CD14-positive monocyte (primary cell): ENCODE data around the gene LAMP1. TPM values are rescaled to one million over a fixed set of nuclear protein-coding genes. Genes with fewer than 3 reads are reported as not detected.

Source experiments
- DNase-seq, 3 donors: peaks; one replicate each; pipeline ENCODE4 v3.0.0-alpha.2; 2011 to 2022
- H2AFZ ChIP-seq: 2 replicates; pipeline ENCODE4 v1.6.0; 2012; ENCODE audit warnings: mild to moderate bottlenecking, low read depth, low read length, inconsistent platforms; ENCODE audit not compliant: insufficient read depth, poor library complexity, severe bottlenecking
- H3K27ac ChIP-seq, 2 donors: 1 replicate in 1 of 2; 2 replicates in 1 of 2; pipeline ENCODE4 v1.5.1; 2012 to 2013; ENCODE audit warnings: low read length in 2 of 2, control low read depth in 1 of 2, inconsistent platforms in 1 of 2, low read depth in 1 of 2, mild to moderate bottlenecking in 1 of 2
- H3K27me3 ChIP-seq, 2 donors: one replicate each; pipeline versions ENCODE4 v1.6.0 to v1.6.1; 2011 to 2013; ENCODE audit warnings: low read length in 2 of 2; ENCODE audit not compliant: control insufficient read depth in 2 of 2, insufficient read depth in 2 of 2
- H3K36me3 ChIP-seq, 2 donors: replicated peaks in 1 of 2; 1 replicate in 1 of 2; 2 replicates in 1 of 2; pipeline versions ENCODE4 v1.5.1 to v1.6.1; 2012 to 2013; ENCODE audit warnings: low read length in 2 of 2, control low read depth in 1 of 2, inconsistent platforms in 1 of 2, mild to moderate bottlenecking in 1 of 2; ENCODE audit not compliant: insufficient read depth in 2 of 2, control insufficient read depth in 1 of 2
- H3K4me1 ChIP-seq, 2 donors: 1 replicate in 1 of 2; 2 replicates in 1 of 2; pipeline versions ENCODE4 v1.5.1 to v1.6.1; 2012 to 2013; ENCODE audit warnings: low read length in 2 of 2, control low read depth in 1 of 2, inconsistent platforms in 1 of 2, mild to moderate bottlenecking in 1 of 2, moderate library complexity in 1 of 2; ENCODE audit not compliant: insufficient read depth in 2 of 2, control insufficient read depth in 1 of 2
- H3K4me2 ChIP-seq: replicated peaks from 2 replicates; pipeline ENCODE3; 2012; ENCODE audit warnings: low read length, moderate library complexity, mild to moderate bottlenecking; ENCODE audit not compliant: poor library complexity, severe bottlenecking; ENCODE audit errors: extremely low read depth
- H3K4me3 ChIP-seq, 3 experiments: fragments of 200-600 bp in 1 of 3; sonication (generic) in 1 of 3; replicated peaks in 1 of 3; 1 replicate in 2 of 3; 2 replicates in 1 of 3; pipeline ENCODE4 v1.5.1; 2011 to 2013; ENCODE audit warnings: low read length in 3 of 3, mild to moderate bottlenecking in 3 of 3, control low read depth in 2 of 3, low read depth in 2 of 3, inconsistent platforms in 1 of 3, moderate library complexity in 1 of 3
- H3K79me2 ChIP-seq: 2 replicates; pipeline ENCODE4 v1.6.0; 2012; ENCODE audit warnings: mild to moderate bottlenecking, control low read depth, inconsistent platforms, low read length, moderate library complexity; ENCODE audit not compliant: insufficient read depth
- H3K9ac ChIP-seq: 2 replicates; pipeline ENCODE4 v1.6.0; 2017; ENCODE audit warnings: low read length, mild to moderate bottlenecking; ENCODE audit not compliant: insufficient read depth, poor library complexity, severe bottlenecking
- H3K9me3 ChIP-seq, 2 donors: replicated peaks in 1 of 2; 1 replicate in 1 of 2; 2 replicates in 1 of 2; pipeline versions ENCODE4 v1.5.1 to v1.6.1; 2012 to 2013; ENCODE audit warnings: low read length in 2 of 2, control low read depth in 1 of 2; ENCODE audit not compliant: control insufficient read depth in 1 of 2, insufficient read depth in 1 of 2
- H4K20me1 ChIP-seq: 2 replicates; pipeline ENCODE4 v1.6.0; 2012; ENCODE audit warnings: mild to moderate bottlenecking, low read length, control low read depth, moderate library complexity; ENCODE audit not compliant: insufficient read depth
- H3K27ac Mint-ChIP-seq, 7 donors: one replicate each; pipeline ENCODE4 v1.8.0; 2020; ENCODE audit warnings: mild to moderate bottlenecking in 7 of 7, mixed read lengths in 7 of 7, moderate library complexity in 6 of 7, inconsistent platforms in 2 of 7
- H3K27me3 Mint-ChIP-seq, 3 donors: one replicate each; pipeline ENCODE4 v1.8.0; 2021 to 2022; ENCODE audit warnings: low read depth in 3 of 3, mild to moderate bottlenecking in 3 of 3, mixed read lengths in 3 of 3, moderate library complexity in 3 of 3, inconsistent platforms in 1 of 3
- H3K36me3 Mint-ChIP-seq, 2 donors: one replicate each; pipeline ENCODE4 v1.8.0; 2020; ENCODE audit warnings: mixed read lengths in 2 of 2, inconsistent platforms in 1 of 2, mild to moderate bottlenecking in 1 of 2
- H3K4me1 Mint-ChIP-seq: one replicate; pipeline ENCODE4 v1.8.0; 2020; ENCODE audit warnings: mild to moderate bottlenecking, mixed read lengths
- H3K4me3 Mint-ChIP-seq, 2 donors: one replicate each; pipeline ENCODE4 v1.8.0; 2020; ENCODE audit warnings: mild to moderate bottlenecking in 2 of 2, mixed read lengths in 2 of 2, moderate library complexity in 1 of 2
- H3K9me3 Mint-ChIP-seq, 7 donors: one replicate each; pipeline ENCODE4 v1.8.0; 2020 to 2022; ENCODE audit warnings: mixed read lengths in 7 of 7, mild to moderate bottlenecking in 6 of 7, moderate library complexity in 6 of 7, inconsistent platforms in 2 of 7
- WGBS: methylation state at CpG from one replicate; pipeline ENCODE4 v1.1.5; 2013; ENCODE audit warnings: missing lambda C conversion rate; ENCODE audit not compliant: insufficient coverage; 5-methylcytosine and 5-hydroxymethylcytosine counted together
- intact Hi-C, 2 donors: fragments of 100-400 bp; cut with micrococcal nuclease; formaldehyde crosslinking; loops; one replicate each; pipeline versions ENCODE4 v1.15.0 to v1.15.1; 2023
- polyA plus RNA-seq, 3 donors: library from polyadenylated mRNA; depleted of rRNA in 1 of 3; unstranded in 2 of 3; stranded (reverse) in 1 of 3; fragments of 300-500 nt in 2 of 3; fragments of >200 nt in 1 of 3; fragmentation: Illumina TruSeq in 2 of 3; gene quantifications; 1 replicate in 2 of 3; 2 replicates in 1 of 3; pipeline ENCODE4 v1.2.3, GENCODE V29; 2012 to 2021
- TF ChIP-seq, protein P1 (sequence below): fragments of 200-600 bp; IDR thresholded peaks from one replicate; pipeline ENCODE4 v1.8.0; 2022; ENCODE audit warnings: antibody characterized with exemption, mild to moderate bottlenecking

Gene LAMP1
- polyA plus RNA-seq, 3 donors = 22.0 to 122 (median 24.5) TPM

DNA sequence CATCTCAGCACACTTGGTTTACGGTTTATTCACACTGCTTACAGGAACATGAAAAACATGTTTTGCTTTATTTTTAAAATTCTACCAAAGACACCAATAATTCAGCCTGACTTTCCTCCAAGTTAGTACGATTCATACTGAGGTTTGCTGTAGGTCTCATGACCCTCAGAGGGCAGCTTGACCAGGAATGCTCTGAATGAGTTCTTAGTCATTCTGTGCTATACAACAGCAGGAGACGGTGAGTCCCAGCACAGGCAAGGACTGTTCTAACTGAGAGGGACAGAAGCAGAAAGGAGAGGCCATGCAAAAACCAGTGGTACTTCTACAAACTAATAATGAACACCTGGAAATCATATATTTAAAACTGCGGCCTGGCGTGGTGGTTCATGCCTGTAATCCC is 60.5 kb downstream of the LAMP1 start:
- H3K4me1 Mint-ChIP-seq = no peaks in the 10 kb centered on the region
- H3K36me3 ChIP-seq = no peaks in the 10 kb centered on the region
- 95% methylated on average over 3 of the region's 5 CpGs for WGBS
- H3K9ac ChIP-seq = no peak overlapping the region
- H3K9me3 ChIP-seq = peaks cover 0 to 7% of the 10 kb centered on the region in 2 donors
- H2AFZ ChIP-seq = no peak overlapping the region
- H4K20me1 ChIP-seq = no peaks in the 10 kb centered on the region
- peaks cover 10 to 24% of the 10 kb centered on the region in 2 donors for H3K27me3 ChIP-seq
- H3K36me3 Mint-ChIP-seq = peaks cover 0 to under 1% of the 10 kb centered on the region in 2 donors
- peaks cover 0 to 7% (median 0%) of the 10 kb centered on the region in 7 donors for H3K9me3 Mint-ChIP-seq
- H3K4me1 ChIP-seq = no peaks in the 10 kb centered on the region
- H3K27ac ChIP-seq = no peak overlapping the region
- H3K27ac Mint-ChIP-seq = no peak overlapping the region
- H3K4me2 ChIP-seq = no peak overlapping the region
- TF ChIP-seq, protein P1, sequence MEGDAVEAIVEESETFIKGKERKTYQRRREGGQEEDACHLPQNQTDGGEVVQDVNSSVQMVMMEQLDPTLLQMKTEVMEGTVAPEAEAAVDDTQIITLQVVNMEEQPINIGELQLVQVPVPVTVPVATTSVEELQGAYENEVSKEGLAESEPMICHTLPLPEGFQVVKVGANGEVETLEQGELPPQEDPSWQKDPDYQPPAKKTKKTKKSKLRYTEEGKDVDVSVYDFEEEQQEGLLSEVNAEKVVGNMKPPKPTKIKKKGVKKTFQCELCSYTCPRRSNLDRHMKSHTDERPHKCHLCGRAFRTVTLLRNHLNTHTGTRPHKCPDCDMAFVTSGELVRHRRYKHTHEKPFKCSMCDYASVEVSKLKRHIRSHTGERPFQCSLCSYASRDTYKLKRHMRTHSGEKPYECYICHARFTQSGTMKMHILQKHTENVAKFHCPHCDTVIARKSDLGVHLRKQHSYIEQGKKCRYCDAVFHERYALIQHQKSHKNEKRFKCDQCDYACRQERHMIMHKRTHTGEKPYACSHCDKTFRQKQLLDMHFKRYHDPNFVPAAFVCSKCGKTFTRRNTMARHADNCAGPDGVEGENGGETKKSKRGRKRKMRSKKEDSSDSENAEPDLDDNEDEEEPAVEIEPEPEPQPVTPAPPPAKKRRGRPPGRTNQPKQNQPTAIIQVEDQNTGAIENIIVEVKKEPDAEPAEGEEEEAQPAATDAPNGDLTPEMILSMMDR = no peak
- H3K27me3 Mint-ChIP-seq = peaks cover 31 to 42% (median 38%) of the 10 kb centered on the region in 3 donors
- no peak overlapping the region for H3K4me3 ChIP-seq
- H3K79me2 ChIP-seq = no peaks in the 10 kb centered on the region
- no peak for DNase-seq
- H3K4me3 Mint-ChIP-seq = no peak overlapping the region
- intact Hi-C loops = no loop called here

DNA sequence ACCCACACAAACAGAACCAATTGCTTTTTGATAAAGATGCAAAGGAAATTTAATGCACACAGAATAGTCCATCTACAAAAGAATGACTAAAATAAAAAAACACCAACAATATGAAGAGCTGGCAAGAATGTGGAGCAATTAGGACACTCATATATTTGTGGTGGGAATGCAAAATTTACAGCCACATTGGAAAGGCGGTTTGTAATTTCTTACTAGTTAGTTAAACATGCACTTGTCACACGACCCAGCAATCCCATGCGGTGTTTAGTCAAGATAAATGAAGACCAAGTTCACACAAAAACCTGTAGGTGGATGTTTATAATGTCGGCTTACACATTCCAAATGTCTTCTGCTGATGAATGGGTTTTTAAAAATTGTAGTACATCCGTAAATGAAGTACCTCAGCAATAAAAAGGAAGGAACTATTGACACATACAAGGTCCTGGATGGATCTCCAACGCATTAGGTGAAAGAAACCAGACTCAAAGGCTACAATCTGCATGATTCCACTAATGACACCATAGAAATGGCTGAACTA is 61.7 kb downstream of the LAMP1 start:
- WGBS = 57% methylated on average over 1 of the region's 6 CpGs
- no peaks in the 10 kb centered on the region for H3K36me3 ChIP-seq
- no peak overlapping the region for H3K9ac ChIP-seq
- H3K4me1 ChIP-seq = peaks cover 4 to 5% of the 10 kb centered on the region in 2 donors
- no peaks in the 10 kb centered on the region for H3K79me2 ChIP-seq
- no peak overlapping the region for H3K4me2 ChIP-seq
- peaks cover 17 to 36% of the 10 kb centered on the region in 2 donors for H3K27me3 ChIP-seq
- no peak overlapping the region for H2AFZ ChIP-seq
- no peak for DNase-seq
- intact Hi-C loops = no loop called here
- Mint-ChIP-seq H3K36me3 (peaks cover 0 to 3% of the 10 kb centered on the region in 2 donors), H3K9me3 (peaks cover 0 to 14% (median 2%) of the 10 kb centered on the region in 7 donors), H3K27me3 (peaks cover 41 to 53% (median 50%) of the 10 kb centered on the region in 3 donors), H3K4me3 (no peak overlapping the region), H3K27ac (no peak overlapping the region), H3K4me1 (peaks cover 1% of the 10 kb centered on the region)
- no peak overlapping the region for H3K27ac ChIP-seq
- H3K9me3 ChIP-seq = peaks cover 0 to 12% of the 10 kb centered on the region in 2 donors
- TF ChIP-seq, protein P1 = no peak
- H4K20me1 ChIP-seq = no peaks in the 10 kb centered on the region
- H3K4me3 ChIP-seq = no peak overlapping the region
